NOMO-1 treated with DMSO at 0.1 percent for 48 hours (cell line): Measurements from ENCODE around the gene P2RX1.
"Not testable (repeated sequence)": the region's sequence is repeated elsewhere in the genome, so short reads cannot be mapped to it uniquely, and the experiment has no call there.

Source experiments
- DNase-seq: peaks from one replicate; lab custom pipeline; 2025; ENCODE audit not compliant: unreplicated experiment; lab: John Stamatoyannopoulos, UW

P2RX1 gene

GRCh38 chr17:3861761-3862681 lies 54.2 kb downstream of the P2RX1 start:
- DNase-seq = no peak

- DNase-seq = no peak
Measured at GRCh38 chr17:3860939-3861700, 55.1 kb downstream of the P2RX1 start.

DNA sequence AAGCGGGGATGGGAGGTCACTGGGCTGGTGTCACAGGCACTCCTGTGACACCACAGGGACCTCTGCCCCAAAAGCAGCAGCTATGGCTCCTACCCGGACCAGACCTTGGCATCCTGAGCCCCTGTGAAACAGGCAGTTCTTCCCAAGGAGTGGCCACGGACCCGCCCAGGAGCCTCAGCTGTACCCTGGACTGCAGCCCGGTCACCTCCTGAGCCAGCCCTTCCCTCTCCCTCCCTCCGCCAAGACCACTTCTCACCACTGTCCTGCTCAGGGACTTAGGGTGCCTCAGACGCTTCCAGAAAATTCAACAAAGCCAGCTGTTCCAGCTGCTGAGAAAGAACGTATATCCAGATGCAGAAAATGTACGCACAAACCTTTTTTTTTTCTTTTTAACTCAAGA lies 56.3 kb downstream of the P2RX1 start:
- DNase-seq = no peak

GRCh38 chr17:3857261-3858105 lies 58.8 kb downstream of the P2RX1 start:
- no peak for DNase-seq

DNA sequence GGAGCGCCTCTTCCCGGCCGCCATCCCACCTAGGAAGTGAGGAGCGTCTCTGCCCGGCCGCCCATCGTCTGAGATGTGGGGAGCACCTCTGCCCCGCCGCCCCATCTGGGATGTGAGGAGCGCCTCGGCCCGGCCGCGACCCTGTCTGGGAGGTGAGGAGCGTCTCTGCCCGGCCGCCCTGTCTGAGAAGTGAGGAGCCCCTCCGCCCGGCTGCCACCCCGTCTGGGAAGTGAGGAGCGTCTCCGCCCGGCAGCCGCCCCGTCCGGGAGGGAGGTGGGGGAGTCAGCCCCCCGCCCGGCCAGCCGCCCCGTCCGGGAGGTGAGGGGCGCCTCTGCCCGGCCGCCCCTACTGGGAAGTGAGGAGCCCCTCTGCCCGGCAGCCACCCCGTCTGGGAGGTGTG lies 62.1 kb downstream of the P2RX1 start:
- not testable (repeated sequence) for DNase-seq

DNA sequence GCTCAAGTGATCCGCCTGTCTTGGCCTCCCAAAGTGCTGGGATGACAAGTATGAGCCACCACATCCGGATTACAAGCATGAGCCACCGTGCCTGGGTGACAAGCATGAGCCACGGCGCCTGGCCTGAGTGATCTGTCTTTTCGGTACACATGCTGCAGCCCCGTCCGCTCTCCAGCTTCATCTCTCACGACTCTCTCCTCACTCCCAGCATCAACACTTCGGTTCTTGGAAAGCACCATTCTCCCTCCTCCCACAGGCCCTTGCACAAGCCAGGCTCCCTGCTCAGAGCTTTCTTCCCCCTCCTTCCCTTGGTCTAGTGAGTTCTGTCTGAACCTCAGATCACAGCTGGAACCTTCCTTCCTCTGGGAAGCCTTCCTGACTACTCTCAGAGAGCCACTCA lies 63.7 kb downstream of the P2RX1 start:
- no peak for DNase-seq

DNA sequence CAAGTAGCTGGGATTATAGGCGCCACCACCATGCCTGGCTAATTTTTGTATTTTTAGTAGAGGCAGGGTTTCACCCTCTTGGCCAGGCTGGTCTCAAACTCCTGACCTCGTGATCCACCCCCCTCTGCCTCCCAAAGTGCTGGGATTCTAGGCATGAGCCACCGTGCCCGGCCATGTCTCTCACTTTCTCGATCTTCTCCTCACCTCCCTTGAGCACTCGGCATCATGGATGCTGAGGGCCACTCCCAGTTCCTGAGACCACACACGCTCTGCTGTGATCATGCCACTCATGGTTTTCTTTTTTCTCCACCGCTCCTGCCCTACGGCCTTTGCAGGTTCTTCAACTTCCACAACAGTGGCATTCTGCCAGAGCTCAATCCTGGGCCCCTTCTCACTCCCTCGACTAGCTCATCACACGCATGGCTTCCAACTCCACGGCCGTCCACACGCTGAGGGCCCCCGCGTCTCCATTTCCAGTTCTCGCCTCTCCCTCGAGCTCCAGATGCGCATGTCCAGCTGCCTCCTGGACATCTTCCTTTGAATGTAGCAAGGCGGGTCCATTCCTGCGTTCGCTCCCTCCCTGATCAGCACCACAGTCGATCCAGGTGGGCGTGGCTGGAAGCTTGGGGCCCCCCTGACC lies 64.7 kb downstream of the P2RX1 start:
- DNase-seq = no peak

DNA sequence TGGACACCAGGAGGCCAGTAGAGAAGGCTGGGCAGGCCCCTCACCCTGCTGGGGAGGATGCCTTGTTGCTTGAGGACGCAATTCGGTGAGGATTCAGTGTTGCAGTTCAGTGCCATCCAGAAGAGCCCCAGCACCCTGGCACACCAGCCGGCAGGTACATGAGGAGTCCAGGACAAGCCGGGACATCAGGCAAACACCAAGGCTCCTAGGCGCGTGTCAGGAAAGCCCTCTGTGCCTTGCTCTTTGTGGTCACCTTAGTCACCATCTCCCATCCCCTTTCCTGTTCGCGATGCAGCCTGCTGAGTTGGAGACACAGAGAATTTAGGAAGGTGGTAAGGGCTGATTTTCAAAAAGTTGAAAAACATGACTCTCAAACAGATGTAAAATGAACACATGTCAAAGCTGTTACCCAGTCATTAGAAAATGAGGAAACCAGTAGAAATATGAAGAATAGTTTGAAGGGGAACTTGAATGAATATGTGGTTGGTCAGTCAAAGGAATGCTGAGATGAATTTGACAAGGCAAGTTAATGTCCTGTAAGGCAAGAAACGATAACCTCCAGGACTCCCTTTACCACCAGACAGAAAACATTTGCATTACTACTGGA lies 67.9 kb downstream of the P2RX1 start:
- no peak for DNase-seq

DNA sequence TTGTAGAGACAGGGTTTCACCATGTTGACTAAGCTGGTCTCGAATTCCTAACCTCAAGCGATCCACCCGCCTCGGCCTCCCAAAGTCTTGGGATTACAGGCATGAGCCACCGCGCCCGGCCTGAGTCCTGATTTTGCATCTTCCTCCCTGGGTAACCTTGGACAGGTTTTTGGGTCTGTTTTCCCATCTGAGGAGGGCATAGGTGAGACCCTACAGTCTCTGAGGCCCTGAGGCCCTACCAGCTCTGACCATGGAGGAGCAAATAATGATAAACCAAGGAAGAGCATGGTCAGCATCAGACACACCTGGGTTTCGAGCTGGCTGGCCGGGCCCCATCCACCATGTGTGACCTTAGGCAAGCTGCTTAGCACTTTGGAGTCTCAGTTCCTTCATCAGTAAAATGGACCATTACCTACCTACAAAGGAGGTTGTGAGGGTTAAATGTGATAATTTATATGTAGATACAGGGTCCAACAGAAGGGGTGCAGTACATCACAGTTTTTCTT lies 69.0 kb downstream of the P2RX1 start:
- DNase-seq = no peak
